Measurements from ENCODE around the gene SMIM24. TPM values are rescaled to one million over a fixed set of nuclear protein-coding genes. Genes with fewer than 3 reads are reported as not detected.
"Not testable (repeated sequence)": the region's sequence is repeated elsewhere in the genome, so short reads cannot be mapped to it uniquely, and the experiment has no call there.

Gene SMIM24
- total RNA-seq, 6 experiments from 2014 or later, result 2.1 to 38.1 (median 6.6) TPM; not detected in 1

DNA sequence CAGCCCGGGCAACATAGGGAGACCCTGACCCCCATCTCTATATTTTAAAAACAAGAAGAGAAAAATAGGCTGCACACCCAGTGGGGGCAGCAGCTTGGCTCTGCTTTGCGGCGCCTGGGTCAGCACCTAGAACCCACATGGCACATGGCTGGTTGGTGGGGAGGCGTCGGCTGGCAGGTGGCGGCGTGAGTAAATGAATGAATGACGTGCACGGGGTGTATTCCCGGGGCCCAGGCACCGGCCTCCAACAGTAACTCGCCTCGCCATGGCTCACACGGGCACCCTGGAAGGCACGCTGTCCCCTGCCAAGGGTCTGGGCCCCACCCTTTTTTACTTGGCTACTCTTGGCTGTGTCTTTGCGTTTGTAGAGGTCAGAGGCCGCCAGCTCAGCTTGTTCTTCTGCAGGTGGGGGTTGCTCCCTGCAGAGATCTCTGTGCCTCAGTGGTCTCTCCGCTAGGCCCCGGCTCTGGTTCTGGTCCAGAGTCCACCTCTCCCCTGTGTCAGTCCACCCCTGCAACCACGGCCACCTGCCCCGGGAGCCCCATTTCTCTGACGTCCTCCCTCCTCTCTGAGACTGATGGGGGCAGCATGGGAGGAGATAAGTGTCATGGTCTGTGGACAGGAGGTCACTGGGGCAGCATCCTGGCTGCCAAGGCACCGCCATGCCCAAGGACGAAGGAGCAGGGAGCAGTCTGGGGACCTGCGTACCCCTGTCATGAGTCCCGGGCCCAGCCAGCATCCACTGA lies 31.4 kb upstream of the SMIM24 start:
- no peak overlapping the region for H3K4me3 ChIP-seq
- DNase-seq (peak in 1 of 3 donors; percentile 46), ATAC-seq (no peak)
- H3K36me3 ChIP-seq, result peaks cover 0 to 3% (median 0%) of the 10 kb centered on the region in 4 donors
- no peaks in the 10 kb centered on the region for H3K9me3 ChIP-seq
- WGBS (ENCODE audit: insufficient coverage, low coverage, low lambda C conversion rate, missing lambda C conversion rate), result 57% methylated on average over 3 of the region's 26 CpGs
- intact Hi-C loops (cut with DNase I), result no loop called here
- H3K27me3 ChIP-seq, result no peaks in the 10 kb centered on the region
- TF ChIP-seq, protein P1, sequence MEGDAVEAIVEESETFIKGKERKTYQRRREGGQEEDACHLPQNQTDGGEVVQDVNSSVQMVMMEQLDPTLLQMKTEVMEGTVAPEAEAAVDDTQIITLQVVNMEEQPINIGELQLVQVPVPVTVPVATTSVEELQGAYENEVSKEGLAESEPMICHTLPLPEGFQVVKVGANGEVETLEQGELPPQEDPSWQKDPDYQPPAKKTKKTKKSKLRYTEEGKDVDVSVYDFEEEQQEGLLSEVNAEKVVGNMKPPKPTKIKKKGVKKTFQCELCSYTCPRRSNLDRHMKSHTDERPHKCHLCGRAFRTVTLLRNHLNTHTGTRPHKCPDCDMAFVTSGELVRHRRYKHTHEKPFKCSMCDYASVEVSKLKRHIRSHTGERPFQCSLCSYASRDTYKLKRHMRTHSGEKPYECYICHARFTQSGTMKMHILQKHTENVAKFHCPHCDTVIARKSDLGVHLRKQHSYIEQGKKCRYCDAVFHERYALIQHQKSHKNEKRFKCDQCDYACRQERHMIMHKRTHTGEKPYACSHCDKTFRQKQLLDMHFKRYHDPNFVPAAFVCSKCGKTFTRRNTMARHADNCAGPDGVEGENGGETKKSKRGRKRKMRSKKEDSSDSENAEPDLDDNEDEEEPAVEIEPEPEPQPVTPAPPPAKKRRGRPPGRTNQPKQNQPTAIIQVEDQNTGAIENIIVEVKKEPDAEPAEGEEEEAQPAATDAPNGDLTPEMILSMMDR (IDR thresholded peaks at IDR 0.05), result no peak
- TF ChIP-seq POLR2A (IDR thresholded peaks at IDR 0.05), result no peak
- H3K4me1 ChIP-seq, result peaks cover 0 to 45% (median 19%) of the 10 kb centered on the region in 4 donors
- H3K27ac ChIP-seq, result no peak overlapping the region

DNA sequence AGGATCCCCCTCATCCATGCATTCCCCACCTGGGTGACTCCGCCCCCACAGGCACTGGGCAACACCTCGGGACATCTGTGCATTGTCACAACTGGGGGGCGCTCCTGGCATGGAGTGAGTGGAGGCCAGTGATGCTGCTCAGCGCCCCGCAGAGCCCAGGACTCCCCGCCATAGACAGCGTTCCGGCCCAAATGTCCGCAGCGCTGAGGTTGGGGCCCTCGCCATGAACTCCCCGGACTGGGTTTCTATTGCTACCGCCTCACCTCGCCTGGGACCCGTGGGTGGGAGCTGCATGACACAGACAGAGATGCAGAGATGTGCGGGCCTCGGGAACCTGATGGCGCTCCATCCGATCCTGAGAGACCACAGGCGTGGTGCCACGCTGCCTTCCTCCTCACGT lies 30.4 kb upstream of the SMIM24 start:
- WGBS (ENCODE audit: insufficient coverage, low coverage, low lambda C conversion rate, missing lambda C conversion rate), result 75% methylated on average over 2 of the region's 22 CpGs
- peaks cover 0 to 35% (median 15%) of the 10 kb centered on the region in 4 donors for H3K4me1 ChIP-seq
- H3K9me3 ChIP-seq, result no peaks in the 10 kb centered on the region
- DNase-seq (peak in 1 of 3 donors; percentile 43), ATAC-seq (no peak)
- peaks cover 0 to 3% (median 0%) of the 10 kb centered on the region in 4 donors for H3K36me3 ChIP-seq
- H3K27ac ChIP-seq, result no peak overlapping the region
- intact Hi-C loops (cut with DNase I), result no loop called here
- no peak overlapping the region for H3K4me3 ChIP-seq
- TF ChIP-seq POLR2A (IDR thresholded peaks at IDR 0.05), result no peak
- TF ChIP-seq, protein P1 (IDR thresholded peaks at IDR 0.05), result no peak
- H3K27me3 ChIP-seq, result no peaks in the 10 kb centered on the region

DNA sequence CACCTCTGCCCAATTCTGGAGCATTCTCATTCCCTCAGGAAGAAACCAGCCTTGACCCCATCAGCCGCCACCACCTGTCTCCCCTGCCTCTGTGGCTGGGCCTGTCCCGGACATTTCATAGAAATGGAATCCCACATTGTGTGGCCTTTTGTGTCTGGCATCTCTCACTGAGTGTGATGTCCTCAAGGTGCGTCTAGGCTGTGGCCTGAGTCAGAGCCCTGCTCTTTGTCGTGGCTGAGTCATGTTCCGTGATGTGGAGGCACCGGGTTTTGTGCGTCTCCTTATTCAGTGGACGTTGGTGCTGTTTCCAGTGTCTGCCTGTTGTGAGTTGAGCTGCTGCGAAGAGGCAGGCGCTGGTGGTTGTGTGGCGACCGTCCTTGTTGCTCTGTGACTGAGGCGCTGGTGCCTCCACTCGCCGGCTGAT lies 29.3 kb upstream of the SMIM24 start:
- Histone ChIP-seq H3K27ac (no peak overlapping the region), H3K9me3 (no peaks in the 10 kb centered on the region), H3K36me3 (peaks cover 0 to 3% (median 0%) of the 10 kb centered on the region in 4 donors), H3K4me3 (no peak overlapping the region), H3K27me3 (no peaks in the 10 kb centered on the region), H3K4me1 (peaks cover 0 to 43% (median 17%) of the 10 kb centered on the region in 4 donors)
- no peak for TF ChIP-seq POLR2A (IDR thresholded peaks at IDR 0.05)
- TF ChIP-seq, protein P1 (IDR thresholded peaks at IDR 0.05), result no peak
- ATAC-seq (no peak), DNase-seq (peak in 1 of 3 donors; percentile 43)
- 82% methylated on average over 10 of the region's 15 CpGs for WGBS (ENCODE audit: insufficient coverage, low coverage, low lambda C conversion rate, missing lambda C conversion rate)
- intact Hi-C loops (cut with DNase I), result no loop called here

DNA sequence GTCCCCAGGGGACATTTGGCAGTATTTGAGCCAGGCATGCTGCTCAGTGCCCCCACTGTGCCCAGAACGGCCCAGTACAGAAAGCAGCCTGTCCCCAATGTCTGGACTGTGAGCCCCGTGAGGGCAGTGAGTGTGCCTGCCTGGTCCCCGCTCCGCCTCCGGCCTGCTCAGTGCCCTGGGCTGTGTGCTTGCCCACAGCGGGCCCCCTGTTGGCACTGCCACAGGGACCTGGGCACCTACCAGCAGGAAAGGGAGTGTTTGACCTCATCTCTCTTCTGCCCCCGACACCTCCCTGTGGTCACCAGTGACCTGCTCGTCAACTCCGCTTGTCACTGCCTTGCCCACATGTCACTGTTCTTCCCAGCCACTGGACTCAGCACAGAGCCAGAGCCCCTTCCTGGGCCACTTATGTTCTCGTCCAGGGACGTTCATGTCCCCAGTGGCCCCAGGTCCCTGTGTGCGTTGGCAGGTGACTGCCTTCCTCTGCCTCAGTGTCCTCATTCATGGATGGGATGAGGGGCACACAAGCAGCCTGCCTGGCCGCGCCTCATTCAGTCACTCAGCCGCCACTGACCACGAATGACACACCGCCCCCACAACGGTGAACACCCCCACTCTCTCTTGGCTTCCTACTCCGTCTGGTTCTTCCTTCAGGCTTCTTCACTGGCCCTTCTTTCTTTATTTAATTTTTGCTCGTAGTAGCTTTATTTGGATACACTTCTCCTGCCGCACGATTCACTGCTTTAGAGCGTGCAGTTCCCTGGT lies 28.6 kb upstream of the SMIM24 start:
- Histone ChIP-seq H3K4me3 (no peak overlapping the region), H3K9me3 (no peaks in the 10 kb centered on the region), H3K36me3 (peaks cover 0 to 3% (median 0%) of the 10 kb centered on the region in 4 donors), H3K4me1 (peaks cover 0 to 43% (median 17%) of the 10 kb centered on the region in 4 donors), H3K27ac (peak overlapping the region in 2 of 3 donors; percentile 66 to 76), H3K27me3 (no peaks in the 10 kb centered on the region)
- TF ChIP-seq POLR2A (IDR thresholded peaks at IDR 0.05), result no peak
- TF ChIP-seq, protein P1 (IDR thresholded peaks at IDR 0.05), result no peak
- DNase-seq (peak in 1 of 3 donors; percentile 72), ATAC-seq (peak; percentile 0 to 11 (median 2))
- intact Hi-C loops (cut with DNase I), result no loop called here
- 67% methylated on average over 16 of the region's 23 CpGs for WGBS (ENCODE audit: insufficient coverage, low coverage, low lambda C conversion rate, missing lambda C conversion rate)

DNA sequence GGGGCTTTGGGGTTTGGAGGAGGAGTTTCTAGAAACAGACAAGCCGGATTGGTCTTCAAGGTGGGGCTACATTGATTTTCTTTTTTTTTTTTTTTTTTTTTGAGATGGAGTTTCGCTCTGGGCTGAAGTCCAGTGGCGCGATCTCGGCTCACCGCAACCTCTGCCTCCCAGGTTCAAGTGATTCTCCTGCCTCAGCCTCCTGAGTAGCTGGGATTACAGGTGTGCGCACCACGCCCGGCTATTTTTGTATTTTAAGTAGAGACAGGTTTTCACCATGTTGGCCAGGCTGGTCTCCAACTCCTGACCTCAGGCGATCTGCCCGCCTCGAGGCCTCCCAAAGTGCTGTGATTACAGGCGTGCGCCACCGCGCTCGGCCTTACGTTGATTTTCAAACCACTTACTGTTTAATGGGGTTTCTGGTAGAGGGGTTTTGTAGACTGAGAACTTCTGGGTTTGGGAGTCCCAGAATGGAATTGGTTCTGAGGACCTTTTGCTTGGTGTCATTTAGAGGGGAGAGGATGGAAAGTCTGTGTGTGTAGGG lies 27.9 kb upstream of the SMIM24 start:
- peak overlapping the region in 2 of 3 donors; percentile 66 to 76 for H3K27ac ChIP-seq
- WGBS (ENCODE audit: insufficient coverage, low coverage, low lambda C conversion rate, missing lambda C conversion rate), result 50% methylated on average over 18 of the region's 18 CpGs

More for the DNA sequence above, 27.9 kb upstream of the SMIM24 start:
- H3K9me3 ChIP-seq; intact Hi-C loops (cut with DNase I); ATAC-seq; DNase-seq; H3K27me3 ChIP-seq; H3K36me3 ChIP-seq: not testable (repeated sequence)
- H3K4me3 ChIP-seq, result peak overlapping the region in 2 of 3 donors; percentile 63 to 99
- peaks cover 0 to 41% (median 17%) of the 10 kb centered on the region in 4 donors for H3K4me1 ChIP-seq

Measured in right lobe of liver (tissue), 6 donors.